ENCODE data around the gene KLHDC10. TPM values are rescaled to one million over a fixed set of nuclear protein-coding genes. Genes with fewer than 3 reads are reported as not detected.
"Not testable (repeated sequence)": the region's sequence is repeated elsewhere in the genome, so short reads cannot be mapped to it uniquely, and the experiment has no call there.

KLHDC10 gene
- total RNA-seq, 1 donor from 2014 or later = 43.6 TPM

GRCh38 chr7:130182990-130183389 lies 112.7 kb downstream of the KLHDC10 start:
- peaks cover 4% of the 10 kb centered on the region for H3K4me1 Mint-ChIP-seq (ENCODE audit: unreplicated experiment)
- no peaks in the 10 kb centered on the region for H3K9me3 Mint-ChIP-seq
- peaks cover 49% of the 10 kb centered on the region for H3K36me3 Mint-ChIP-seq
- H3K4me3 Mint-ChIP-seq = no peak overlapping the region
- no peak overlapping the region for H3K27ac Mint-ChIP-seq
- TF ChIP-seq, protein P1, sequence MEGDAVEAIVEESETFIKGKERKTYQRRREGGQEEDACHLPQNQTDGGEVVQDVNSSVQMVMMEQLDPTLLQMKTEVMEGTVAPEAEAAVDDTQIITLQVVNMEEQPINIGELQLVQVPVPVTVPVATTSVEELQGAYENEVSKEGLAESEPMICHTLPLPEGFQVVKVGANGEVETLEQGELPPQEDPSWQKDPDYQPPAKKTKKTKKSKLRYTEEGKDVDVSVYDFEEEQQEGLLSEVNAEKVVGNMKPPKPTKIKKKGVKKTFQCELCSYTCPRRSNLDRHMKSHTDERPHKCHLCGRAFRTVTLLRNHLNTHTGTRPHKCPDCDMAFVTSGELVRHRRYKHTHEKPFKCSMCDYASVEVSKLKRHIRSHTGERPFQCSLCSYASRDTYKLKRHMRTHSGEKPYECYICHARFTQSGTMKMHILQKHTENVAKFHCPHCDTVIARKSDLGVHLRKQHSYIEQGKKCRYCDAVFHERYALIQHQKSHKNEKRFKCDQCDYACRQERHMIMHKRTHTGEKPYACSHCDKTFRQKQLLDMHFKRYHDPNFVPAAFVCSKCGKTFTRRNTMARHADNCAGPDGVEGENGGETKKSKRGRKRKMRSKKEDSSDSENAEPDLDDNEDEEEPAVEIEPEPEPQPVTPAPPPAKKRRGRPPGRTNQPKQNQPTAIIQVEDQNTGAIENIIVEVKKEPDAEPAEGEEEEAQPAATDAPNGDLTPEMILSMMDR (conservative IDR thresholded peaks at IDR 0.05) = no peak
- H3K27me3 Mint-ChIP-seq = no peaks in the 10 kb centered on the region
- no peak for DNase-seq (ENCODE audit: extremely low spot score, unreplicated experiment)

GRCh38 chr7:130184349-130184748 lies 114.0 kb downstream of the KLHDC10 start:
- H3K4me1 Mint-ChIP-seq (ENCODE audit: unreplicated experiment); H3K9me3 Mint-ChIP-seq; H3K27me3 Mint-ChIP-seq; H3K4me3 Mint-ChIP-seq; H3K27ac Mint-ChIP-seq; DNase-seq (ENCODE audit: extremely low spot score, unreplicated experiment): not testable (repeated sequence)
- peaks cover 47% of the 10 kb centered on the region for H3K36me3 Mint-ChIP-seq

Other genes with a start within 250 kb of the KLHDC10 start
- 80.7 and 141 TPM in 2 replicates for gene UBE2H, start 117.6 kb upstream of the KLHDC10 start, total RNA-seq (ENCODE audit: low replicate concordance)
- 15.7 and 26.7 TPM in 2 replicates for gene ZC3HC1, start 19.2 kb upstream of the KLHDC10 start, total RNA-seq (ENCODE audit: low replicate concordance)
- 25.1 and 36.1 TPM in 2 replicates for gene TMEM209, start 134.9 kb downstream of the KLHDC10 start, total RNA-seq (ENCODE audit: low replicate concordance)
- not detected in 2 replicates for gene SSMEM1, start 137.3 kb downstream of the KLHDC10 start, total RNA-seq (ENCODE audit: low replicate concordance)
- 16.3 and 19.8 TPM in 2 replicates for gene CPA2, start 196.3 kb downstream of the KLHDC10 start, total RNA-seq (ENCODE audit: low replicate concordance)
- 7.4 and 17.4 TPM in 2 replicates for gene CPA4, start 222.6 kb downstream of the KLHDC10 start, total RNA-seq (ENCODE audit: low replicate concordance)